ENCODE measurements around the gene TMEM212. TPM values are rescaled to one million over a fixed set of nuclear protein-coding genes. Genes with fewer than 3 reads are reported as not detected.

The TMEM212 gene
- total and polyA plus RNA-seq, 9 of the 15 experiments (the other 6 are each of a cell fraction or from before 2014, with no cell fraction given): not detected

GRCh38 chr3:171813897-171814460, 29.2 kb upstream of the TMEM212 start (continued):
- no peak for TF ChIP-seq SMAD1 (IDR thresholded peaks at IDR 0.05; ENCODE audit: low read depth, low read length, partially characterized antibody)
- TF ChIP-seq MLX (CRISPR knock-in tag; conservative IDR thresholded peaks at IDR 0.05): no peak
- TF ChIP-seq NCOA6 (IDR thresholded peaks at IDR 0.05): no peak
- TF ChIP-seq KLF10 (CRISPR knock-in tag; IDR thresholded peaks at IDR 0.05): no peak
- no peak for TF ChIP-seq CBX8 (IDR thresholded peaks at IDR 0.05; ENCODE audit: borderline replicate concordance, extremely low read depth, low read depth, low read length, poor library complexity, severe bottlenecking)
- no peak for TF ChIP-seq ZNF282 (CRISPR knock-in tag; IDR thresholded peaks at IDR 0.05)
- TF ChIP-seq CBX1 (IDR thresholded peaks at IDR 0.05; ENCODE audit: low read depth): no peak
- TF ChIP-seq THAP12 (CRISPR knock-in tag; IDR thresholded peaks at IDR 0.05): no peak
- TF ChIP-seq MAZ (CRISPR knock-in tag; conservative IDR thresholded peaks at IDR 0.05 in 1 of 2, IDR thresholded peaks at IDR 0.05 in 1 of 2): peak; percentile 38 to 57; a peak in 1 of 4 replicates
- TF ChIP-seq FOS (IDR thresholded peaks at IDR 0.05; ENCODE audit: extremely low read depth, insufficient read length): no peak
- TF ChIP-seq TFAP4 (CRISPR knock-in tag; IDR thresholded peaks at IDR 0.05; ENCODE audit: borderline replicate concordance): no peak
- 0 out of 2 replicates have a peak, but pooled peaks have one; percentile 69 for TF ChIP-seq NFATC3 (IDR thresholded peaks at IDR 0.05)
- no peak for TF ChIP-seq HDGF (IDR thresholded peaks at IDR 0.05)
- peak; percentile 38; the same call in 1 of the 2 replicates for TF ChIP-seq RBFOX2 (IDR thresholded peaks at IDR 0.05; ENCODE audit: low read depth, low read length)
- peak; percentile 81 for TF ChIP-seq ARID1B (IDR thresholded peaks at IDR 0.05)
- TF ChIP-seq NBN (IDR thresholded peaks at IDR 0.05; ENCODE audit: low read depth): peak; percentile 66
- no peak for TF ChIP-seq ESRRA (IDR thresholded peaks at IDR 0.05; ENCODE audit: borderline replicate concordance, low read depth)
- no peak for TF ChIP-seq ZNF655 (CRISPR knock-in tag; IDR thresholded peaks at IDR 0.05)
- no peak for TF ChIP-seq KLF1 (tag; IDR thresholded peaks at IDR 0.05)
- TF ChIP-seq RAD51 (IDR thresholded peaks at IDR 0.05; ENCODE audit: borderline replicate concordance, low read depth): peak; percentile 58; the same call in 1 of the 2 replicates
- peak; percentile 88 for TF ChIP-seq ZNF766 (CRISPR knock-in tag; conservative IDR thresholded peaks at IDR 0.05)
- TF ChIP-seq NFIX (CRISPR knock-in tag; IDR thresholded peaks at IDR 0.05; ENCODE audit: low read depth): no peak
- TF ChIP-seq TBP (optimal IDR thresholded peaks at IDR 0.05; ENCODE audit: low read depth, low read length): peak; percentile 20
